Upper lobe of right lung (tissue), 1 donor: Measurements from ENCODE around the gene GSAP. TPM values are rescaled to one million over a fixed set of nuclear protein-coding genes. Genes with fewer than 3 reads are reported as not detected.

Experiments used
- ATAC-seq: fragments of 200-7000 bp; cut with Tn5 transposase; one replicate; pipeline ENCODE4 v1.9.1; 2020; ENCODE audit warnings: mild to moderate bottlenecking, moderate library complexity
- DNase-seq: peaks from one replicate; pipeline ENCODE4 v3.0.0-alpha.2; 2020
- H3K27ac ChIP-seq: fragments of 200-600 bp; one replicate; pipeline ENCODE4 v1.8.0; 2022
- H3K27me3 ChIP-seq: fragments of 200-600 bp; one replicate; pipeline ENCODE4 v1.8.0; 2022; ENCODE audit warnings: mild to moderate bottlenecking
- H3K36me3 ChIP-seq: fragments of 200-600 bp; one replicate; pipeline ENCODE4 v1.8.0; 2022
- H3K4me1 ChIP-seq: fragments of 200-600 bp; one replicate; pipeline ENCODE4 v1.8.0; 2022
- H3K4me3 ChIP-seq: fragments of 200-600 bp; one replicate; pipeline ENCODE4 v1.8.0; 2022; ENCODE audit warnings: mild to moderate bottlenecking
- H3K9me3 ChIP-seq: fragments of 200-600 bp; one replicate; pipeline ENCODE4 v1.8.0; 2022
- intact Hi-C: fragments of 100-400 bp; cut with DNase I; formaldehyde crosslinking; loops from one replicate; pipeline ENCODE4 v1.11.0; 2022
- total RNA-seq: library from RNA; stranded (reverse); fragmentation: NEBNext Ultra II Directional; extraction: Animal tissue kit (Norgen Biotek cat#: 25700); gene quantifications from one replicate; pipeline ENCODE4 v1.2.1, GENCODE V29; 2021
- TF ChIP-seq, protein P1 (sequence below): fragments of 200-600 bp; IDR thresholded peaks from one replicate; pipeline ENCODE4 v1.8.0; 2022; ENCODE audit warnings: antibody characterized with exemption
- donor health status: DM: no; HTN: yes; CAD: no; lungs with severe emphysema.

GSAP gene
- total RNA-seq, 1 donor from 2014 or later, result 64.9 TPM

GRCh38 chr7:77326131-77326530 is 90.0 kb downstream of the GSAP start:
- Histone ChIP-seq H3K4me3 (no peak overlapping the region), H3K27ac (no peak overlapping the region), H3K4me1 (peaks cover 37% of the 10 kb centered on the region), H3K36me3 (peaks cover 21% of the 10 kb centered on the region), H3K27me3 (no peaks in the 10 kb centered on the region), H3K9me3 (no peaks in the 10 kb centered on the region)
- intact Hi-C loops, result no loop called here
- ATAC-seq (no peak), DNase-seq (no peak)
- TF ChIP-seq, protein P1, sequence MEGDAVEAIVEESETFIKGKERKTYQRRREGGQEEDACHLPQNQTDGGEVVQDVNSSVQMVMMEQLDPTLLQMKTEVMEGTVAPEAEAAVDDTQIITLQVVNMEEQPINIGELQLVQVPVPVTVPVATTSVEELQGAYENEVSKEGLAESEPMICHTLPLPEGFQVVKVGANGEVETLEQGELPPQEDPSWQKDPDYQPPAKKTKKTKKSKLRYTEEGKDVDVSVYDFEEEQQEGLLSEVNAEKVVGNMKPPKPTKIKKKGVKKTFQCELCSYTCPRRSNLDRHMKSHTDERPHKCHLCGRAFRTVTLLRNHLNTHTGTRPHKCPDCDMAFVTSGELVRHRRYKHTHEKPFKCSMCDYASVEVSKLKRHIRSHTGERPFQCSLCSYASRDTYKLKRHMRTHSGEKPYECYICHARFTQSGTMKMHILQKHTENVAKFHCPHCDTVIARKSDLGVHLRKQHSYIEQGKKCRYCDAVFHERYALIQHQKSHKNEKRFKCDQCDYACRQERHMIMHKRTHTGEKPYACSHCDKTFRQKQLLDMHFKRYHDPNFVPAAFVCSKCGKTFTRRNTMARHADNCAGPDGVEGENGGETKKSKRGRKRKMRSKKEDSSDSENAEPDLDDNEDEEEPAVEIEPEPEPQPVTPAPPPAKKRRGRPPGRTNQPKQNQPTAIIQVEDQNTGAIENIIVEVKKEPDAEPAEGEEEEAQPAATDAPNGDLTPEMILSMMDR, result no peak

GRCh38 chr7:77321300-77321699 is 94.8 kb downstream of the GSAP start:
- intact Hi-C loops, result no loop called here
- no peak overlapping the region for H3K27ac ChIP-seq
- no peak for DNase-seq
- no peak overlapping the region for H3K4me3 ChIP-seq
- TF ChIP-seq, protein P1, result no peak
- peaks cover 37% of the 10 kb centered on the region for H3K36me3 ChIP-seq
- H3K9me3 ChIP-seq, result no peaks in the 10 kb centered on the region
- no peaks in the 10 kb centered on the region for H3K27me3 ChIP-seq
- peaks cover 2% of the 10 kb centered on the region for H3K4me1 ChIP-seq
- ATAC-seq, result no peak

- H3K27ac ChIP-seq, result no peak overlapping the region
- H3K4me1 ChIP-seq, result peaks cover 3% of the 10 kb centered on the region
- intact Hi-C loops, result no loop called here
- no peaks in the 10 kb centered on the region for H3K27me3 ChIP-seq
- H3K36me3 ChIP-seq, result peaks cover 39% of the 10 kb centered on the region
- no peak overlapping the region for H3K4me3 ChIP-seq
- TF ChIP-seq, protein P1, result no peak
- DNase-seq, result no peak
- no peaks in the 10 kb centered on the region for H3K9me3 ChIP-seq
- ATAC-seq, result no peak
Measured at GRCh38 chr7:77320714-77321113, 95.4 kb downstream of the GSAP start.

DNA sequence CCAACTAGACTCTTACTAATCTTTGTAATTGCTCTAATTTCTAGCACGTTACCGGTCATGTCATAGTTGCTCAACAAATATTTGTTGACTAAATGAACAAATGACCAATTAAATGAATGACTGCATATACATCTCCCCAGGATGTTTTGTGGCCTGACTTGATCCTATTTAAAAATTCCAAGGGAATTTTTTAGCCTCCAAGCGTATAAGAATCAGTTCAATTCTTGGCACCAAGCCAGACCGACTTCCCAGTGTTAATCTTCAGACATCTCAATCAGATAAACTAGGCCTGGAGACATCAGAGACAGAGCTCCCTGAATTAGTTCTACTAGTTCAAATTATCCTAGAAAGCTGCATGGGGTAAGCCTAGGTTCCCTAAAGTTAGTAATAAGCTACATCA is 96.0 kb downstream of the GSAP start:
- ATAC-seq, result no peak

GRCh38 chr7:77318019-77318418 is 98.1 kb downstream of the GSAP start:
- no peak overlapping the region for H3K4me3 ChIP-seq
- DNase-seq, result no peak
- H3K4me1 ChIP-seq, result peaks cover 3% of the 10 kb centered on the region
- no peak overlapping the region for H3K27ac ChIP-seq
- TF ChIP-seq, protein P1, result no peak
- no peak for ATAC-seq
- H3K27me3 ChIP-seq, result no peaks in the 10 kb centered on the region
- intact Hi-C loops, result no loop called here
- peaks cover 56% of the 10 kb centered on the region for H3K36me3 ChIP-seq
- no peaks in the 10 kb centered on the region for H3K9me3 ChIP-seq

More for the DNA sequence above, 96.0 kb downstream of the GSAP start:
- peaks cover 44% of the 10 kb centered on the region for H3K36me3 ChIP-seq
- H3K4me3 ChIP-seq, result no peak overlapping the region
- DNase-seq, result no peak
- TF ChIP-seq, protein P1, result no peak
- H3K27me3 ChIP-seq, result no peaks in the 10 kb centered on the region
- H3K4me1 ChIP-seq, result peaks cover 3% of the 10 kb centered on the region
- H3K27ac ChIP-seq, result no peak overlapping the region
- intact Hi-C loops, result no loop called here
- no peaks in the 10 kb centered on the region for H3K9me3 ChIP-seq
